Tibial nerve (tissue), 4 donors: ENCODE results near the gene CYP4A11.
"Not testable (repeated sequence)": the region's sequence is repeated elsewhere in the genome, so short reads cannot be mapped to it uniquely, and the experiment has no call there.

Source experiments
- CTCF ChIP-seq, 5 experiments: fragments of 200-600 bp in 3 of 5; fragments of 450-650 bp in 2 of 5; sonication (generic) in 3 of 5; IDR thresholded peaks; one replicate each; pipeline ENCODE4 v1.5.1; 2016 to 2019; ENCODE audit warnings: antibody characterized with exemption in 5 of 5, mild to moderate bottlenecking in 3 of 5, moderate library complexity in 2 of 5
- EP300 ChIP-seq, 2 donors: sonication (generic); formaldehyde crosslinking; IDR thresholded peaks; one replicate each; pipeline ENCODE4 v1.6.1; 2017; ENCODE audit warnings: antibody characterized with exemption in 2 of 2, mild to moderate bottlenecking in 1 of 2
- POLR2A ChIP-seq, 2 donors: fragments of 450-650 bp; IDR thresholded peaks; one replicate each; pipeline ENCODE4 v1.6.1; 2017; ENCODE audit warnings: antibody characterized with exemption in 2 of 2, mild to moderate bottlenecking in 2 of 2, moderate library complexity in 2 of 2

GRCh38 chr1:46881656-46882055 lies 59.6 kb downstream of the CYP4A11 start:
- not testable (repeated sequence) for TF ChIP-seq CTCF, EP300, POLR2A (IDR thresholded peaks at IDR 0.05)
